Measurements from ENCODE around the gene IFFO2. TPM values are rescaled to one million over a fixed set of nuclear protein-coding genes. Genes with fewer than 3 reads are reported as not detected.
A peak's percentile ranks its signal among the peaks of the same experiment; 100 is the strongest.

Gene IFFO2
- polyA plus RNA-seq, 4 donors = 23.7 to 27.4 (median 25.2) TPM

GRCh38 chr1:18938707-18939070 lies 17.8 kb downstream of the IFFO2 start:
- no peak for DNase-seq (ENCODE audit: low read depth in 4 of 4, low spot score in 3 of 4)

- DNase-seq (ENCODE audit: low read depth in 4 of 4, low spot score in 3 of 4) = no peak
Measured at GRCh38 chr1:18938008-18938706, 18.3 kb downstream of the IFFO2 start.

GRCh38 chr1:18937539-18937938 lies 18.9 kb downstream of the IFFO2 start:
- DNase-seq (ENCODE audit: low read depth in 4 of 4, low spot score in 3 of 4) = no peak

- DNase-seq (ENCODE audit: low read depth in 4 of 4, low spot score in 3 of 4) = no peak
Measured at GRCh38 chr1:18936814-18937481, 19.5 kb downstream of the IFFO2 start.

GRCh38 chr1:18936471-18936813 lies 20.0 kb downstream of the IFFO2 start:
- no peak for DNase-seq (ENCODE audit: low read depth in 4 of 4, low spot score in 3 of 4)

GRCh38 chr1:18934205-18935000 lies 22.1 kb downstream of the IFFO2 start:
- DNase-seq (ENCODE audit: low read depth in 4 of 4, low spot score in 3 of 4) = no peak

- DNase-seq (ENCODE audit: low read depth in 4 of 4, low spot score in 3 of 4) = no peak
Measured at GRCh38 chr1:18932879-18933278, 23.6 kb downstream of the IFFO2 start.

GRCh38 chr1:18932387-18932786 lies 24.1 kb downstream of the IFFO2 start:
- DNase-seq (ENCODE audit: low read depth in 4 of 4, low spot score in 3 of 4) = no peak

GRCh38 chr1:18931730-18932129 lies 24.7 kb downstream of the IFFO2 start:
- no peak for DNase-seq (ENCODE audit: low read depth in 4 of 4, low spot score in 3 of 4)

- no peak for DNase-seq (ENCODE audit: low read depth in 4 of 4, low spot score in 3 of 4)
Measured at GRCh38 chr1:18929686-18930085, 26.8 kb downstream of the IFFO2 start.

- DNase-seq (ENCODE audit: low read depth in 4 of 4, low spot score in 3 of 4) = no peak
Measured at GRCh38 chr1:18928985-18929384, 27.5 kb downstream of the IFFO2 start.

GRCh38 chr1:18928406-18928805 lies 28.1 kb downstream of the IFFO2 start:
- DNase-seq (ENCODE audit: low read depth in 4 of 4, low spot score in 3 of 4) = no peak

- no peak for DNase-seq (ENCODE audit: low read depth in 4 of 4, low spot score in 3 of 4)
Measured at GRCh38 chr1:18927654-18928272, 28.7 kb downstream of the IFFO2 start.

- DNase-seq (ENCODE audit: low read depth in 4 of 4, low spot score in 3 of 4) = no peak
Measured at GRCh38 chr1:18927082-18927653, 29.3 kb downstream of the IFFO2 start.

- DNase-seq (ENCODE audit: low read depth in 4 of 4, low spot score in 3 of 4) = no peak
Measured at GRCh38 chr1:18926315-18927081, 30.0 kb downstream of the IFFO2 start.

- DNase-seq (ENCODE audit: low read depth in 4 of 4, low spot score in 3 of 4) = no peak
Measured at GRCh38 chr1:18925279-18925678, 31.2 kb downstream of the IFFO2 start.

GRCh38 chr1:18924221-18924691 lies 32.2 kb downstream of the IFFO2 start:
- no peak for DNase-seq (ENCODE audit: low read depth in 4 of 4, low spot score in 3 of 4)

- peak in 1 of 4 donors; percentile 53 for DNase-seq (ENCODE audit: low read depth in 4 of 4, low spot score in 3 of 4)
Measured at GRCh38 chr1:18923756-18924211, 32.7 kb downstream of the IFFO2 start.

- DNase-seq (ENCODE audit: low read depth in 4 of 4, low spot score in 3 of 4) = no peak
Measured at GRCh38 chr1:18922848-18923755, 33.4 kb downstream of the IFFO2 start.
